ENCODE results near the gene ZNF516. TPM values are rescaled to one million over a fixed set of nuclear protein-coding genes. Genes with fewer than 3 reads are reported as not detected.
A peak's percentile ranks its signal among the peaks of the same experiment; 100 is the strongest.

The ZNF516 gene
- total RNA-seq, 1 experiment from 2014 or later: 4.1 TPM

DNA sequence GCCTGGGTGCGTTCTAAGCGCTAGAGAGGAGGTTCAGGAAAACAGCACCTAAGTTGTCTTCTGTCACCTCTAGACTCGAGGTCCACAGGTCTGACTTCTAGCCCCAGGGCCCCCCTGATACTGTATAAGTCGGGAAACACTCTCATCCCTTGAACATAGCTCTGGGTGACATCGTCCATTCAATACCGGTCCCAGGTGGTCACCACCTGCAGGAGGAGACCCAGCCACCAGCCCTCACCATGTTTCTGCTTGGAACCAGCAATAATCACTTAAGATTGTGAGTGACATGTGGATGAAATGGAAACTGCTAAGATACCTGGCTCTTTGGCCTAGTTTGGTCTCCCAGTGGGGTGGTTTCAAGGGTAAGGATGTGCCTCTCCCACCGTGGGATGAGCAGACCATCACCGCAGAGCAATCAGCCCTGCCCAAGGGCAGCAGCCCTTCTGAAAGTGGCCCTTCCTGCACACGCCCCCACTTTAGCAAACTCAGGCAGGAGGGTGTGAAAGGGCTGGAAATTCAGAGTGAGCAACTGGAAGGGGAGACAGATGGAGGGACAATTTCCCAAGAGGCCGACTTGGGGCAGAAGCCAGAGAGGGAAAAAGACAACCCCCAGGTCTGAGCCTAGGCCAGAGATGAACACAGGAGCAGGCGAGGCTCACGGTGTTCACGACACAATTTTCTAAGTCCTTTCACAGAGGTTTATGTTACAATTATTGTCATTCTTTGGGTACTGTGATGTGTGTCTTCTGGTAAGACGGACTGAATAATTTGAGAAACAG lies 95.2 kb downstream of the ZNF516 start:
- DNase-seq (ENCODE audit: low read depth): no peak

DNA sequence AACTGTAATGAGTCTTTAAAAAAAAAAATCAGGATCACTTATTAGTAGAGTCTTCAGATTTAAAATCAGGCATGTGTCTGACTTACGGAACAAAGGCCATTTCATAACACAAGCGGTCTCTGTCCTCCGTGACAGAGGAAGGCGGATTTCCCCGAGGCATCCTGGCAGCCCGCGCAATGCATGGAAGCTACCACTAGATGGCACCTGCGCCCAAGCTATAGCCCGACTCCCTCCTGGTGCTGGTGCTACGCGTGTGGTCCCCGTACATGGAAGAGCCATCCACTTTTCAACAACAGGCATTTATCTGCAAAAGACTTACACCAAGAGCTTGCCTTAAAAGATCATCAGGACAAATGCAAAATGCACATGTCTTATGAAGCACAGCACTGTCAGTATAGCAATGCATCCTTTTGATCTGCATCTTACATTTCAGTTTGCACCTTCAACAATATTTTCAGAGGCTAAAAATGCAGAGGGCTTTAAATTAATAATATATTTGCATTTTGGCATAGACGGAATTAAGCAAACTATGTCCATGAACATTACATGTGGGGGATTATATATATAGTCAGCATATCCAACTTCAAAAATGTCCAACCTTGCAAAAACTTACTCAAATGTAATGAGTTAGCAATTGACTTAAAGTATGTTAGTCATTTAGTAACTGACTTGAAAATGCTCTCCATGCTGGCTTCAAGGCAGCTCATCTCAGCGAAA lies 96.0 kb downstream of the ZNF516 start:
- DNase-seq (ENCODE audit: low read depth): peak; percentile 66

- no peak for DNase-seq (ENCODE audit: low read depth)
Observed at GRCh38 chr18:76398295-76398694, 96.7 kb downstream of the ZNF516 start.

GRCh38 chr18:76397631-76398030 lies 97.4 kb downstream of the ZNF516 start:
- DNase-seq (ENCODE audit: low read depth): no peak

- no peak for DNase-seq (ENCODE audit: low read depth)
Observed at GRCh38 chr18:76396792-76397191, 98.2 kb downstream of the ZNF516 start.

GRCh38 chr18:76395609-76396008 lies 99.4 kb downstream of the ZNF516 start:
- no peak for DNase-seq (ENCODE audit: low read depth)

DNA sequence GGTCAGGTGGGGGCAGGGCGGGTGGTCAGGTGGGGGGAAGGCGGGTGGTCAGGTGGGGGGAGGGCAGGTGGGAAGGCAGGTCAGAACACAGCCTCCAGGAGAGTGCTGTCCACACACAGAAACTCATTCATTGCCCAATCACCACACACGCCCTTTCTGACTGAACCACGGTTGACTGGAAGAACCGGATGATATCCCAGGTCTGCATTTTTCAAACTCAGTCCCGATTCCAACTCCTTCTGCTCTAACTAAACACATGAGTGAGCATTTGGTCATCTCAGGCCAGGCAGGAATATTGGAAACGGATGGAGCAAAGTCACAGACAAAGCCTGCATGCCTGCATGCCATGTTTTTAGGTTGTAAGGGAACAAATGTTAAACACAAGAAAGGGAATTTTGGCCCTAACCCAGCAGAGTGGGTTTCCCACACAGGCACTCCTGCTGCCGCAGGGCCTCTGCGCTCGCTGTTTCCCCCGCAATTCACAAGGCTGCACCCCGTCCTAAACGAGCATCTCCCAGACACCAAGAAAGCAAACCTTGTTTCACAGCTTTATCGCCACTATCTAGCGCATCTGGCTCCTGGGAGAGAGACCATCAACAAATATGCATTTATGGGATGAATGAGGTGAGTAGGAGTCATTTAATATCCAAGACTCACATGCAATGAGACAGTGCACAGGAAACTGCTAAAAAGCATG lies 100.1 kb downstream of the ZNF516 start:
- DNase-seq (ENCODE audit: low read depth): peak; percentile 51

DNA sequence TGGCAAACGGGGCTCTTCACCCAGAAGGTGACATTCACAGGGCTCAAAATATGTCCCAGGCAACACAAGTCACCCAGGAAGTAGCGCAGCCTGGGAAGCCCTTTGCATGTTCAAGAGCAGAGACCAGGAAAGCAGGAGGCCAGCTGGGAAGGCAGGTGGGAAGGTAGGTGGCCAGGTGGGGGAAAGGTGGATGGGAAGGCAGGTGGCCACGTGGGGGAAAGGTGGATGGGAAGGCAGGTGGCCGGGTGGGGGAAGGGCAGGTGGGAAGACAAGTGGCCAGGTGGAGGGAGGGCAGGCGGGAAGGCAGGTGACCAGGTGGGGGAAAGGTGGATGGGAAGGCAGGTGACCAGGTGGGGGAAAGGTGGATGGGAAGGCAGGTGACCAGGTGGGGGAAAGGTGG lies 102.7 kb downstream of the ZNF516 start:
- no peak for DNase-seq (ENCODE audit: low read depth)

- DNase-seq (ENCODE audit: low read depth): no peak
Observed at GRCh38 chr18:76391746-76392145, 103.3 kb downstream of the ZNF516 start.

DNA sequence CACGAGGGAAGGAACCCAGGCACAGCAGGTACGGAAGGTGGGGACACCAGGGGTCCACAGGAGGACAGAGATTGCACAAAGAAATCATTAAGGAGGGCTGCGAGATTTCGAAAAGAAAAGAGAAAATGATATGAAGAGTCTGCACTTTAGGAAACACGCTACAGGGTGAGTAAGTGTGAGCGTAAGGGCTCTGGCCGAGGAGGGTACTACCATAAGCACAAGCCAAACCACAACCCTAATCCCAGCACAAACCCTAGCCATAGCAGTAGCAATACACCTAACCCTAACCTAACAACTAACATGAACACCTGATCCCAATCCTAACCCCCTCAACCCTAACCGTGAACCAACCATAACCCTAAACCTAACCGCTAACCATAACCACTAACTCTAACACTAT lies 104.0 kb downstream of the ZNF516 start:
- no peak for DNase-seq (ENCODE audit: low read depth)

DNA sequence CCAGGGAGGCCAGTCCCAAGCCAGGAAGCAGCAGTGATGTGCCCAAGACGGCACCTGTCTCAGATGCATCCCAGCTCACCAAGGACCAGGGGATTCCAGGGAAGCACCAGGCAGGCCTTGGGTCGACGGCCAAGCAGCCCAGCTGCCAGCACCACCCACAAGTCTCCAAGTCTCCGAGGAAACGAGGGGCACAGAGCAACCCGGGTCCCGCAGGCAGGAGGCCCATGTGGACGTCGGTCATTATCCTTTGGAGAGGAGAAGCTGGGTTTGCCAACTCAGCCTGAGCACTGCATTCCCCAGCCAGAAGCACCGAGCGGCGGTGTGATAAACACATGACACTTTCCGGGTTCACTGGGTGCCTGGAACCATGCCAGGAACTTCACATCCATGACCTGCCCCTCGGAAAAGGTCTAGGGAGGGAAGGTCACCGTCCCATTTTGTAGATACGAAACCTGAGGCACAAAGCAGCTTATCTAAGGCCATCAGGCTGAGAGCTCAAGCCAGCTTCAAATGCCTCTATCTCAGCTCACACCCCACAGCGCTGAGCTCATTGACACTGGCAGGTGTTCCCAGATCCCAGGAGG lies 104.5 kb downstream of the ZNF516 start:
- DNase-seq (ENCODE audit: low read depth): no peak

GRCh38 chr18:76389716-76390115 lies 105.3 kb downstream of the ZNF516 start:
- DNase-seq (ENCODE audit: low read depth): no peak

GRCh38 chr18:76388891-76389423 lies 106.1 kb downstream of the ZNF516 start:
- no peak for DNase-seq (ENCODE audit: low read depth)

- DNase-seq (ENCODE audit: low read depth): no peak
Observed at GRCh38 chr18:76388261-76388660, 106.8 kb downstream of the ZNF516 start.

DNA sequence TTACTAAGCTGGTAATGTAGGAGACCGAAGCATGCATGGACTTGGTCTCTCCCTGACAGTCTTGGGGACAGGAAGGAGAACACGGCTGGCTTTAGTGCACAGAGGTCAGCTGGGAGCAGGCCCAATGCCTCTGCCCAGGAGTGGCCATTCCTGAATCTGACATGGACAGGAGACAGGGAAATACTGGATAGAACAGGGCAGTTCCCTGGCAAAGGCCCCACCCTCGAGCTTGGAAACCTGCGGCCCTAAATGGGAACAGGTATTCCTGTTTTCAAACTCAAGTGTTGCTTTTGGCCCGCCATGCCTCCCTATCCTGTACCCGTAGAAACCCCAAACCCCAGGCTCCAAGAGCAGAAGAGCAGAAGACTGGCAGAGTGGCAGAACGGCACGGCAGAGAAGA lies 107.4 kb downstream of the ZNF516 start:
- DNase-seq (ENCODE audit: low read depth): no peak

GRCh38 chr18:76386886-76387285 lies 108.2 kb downstream of the ZNF516 start:
- no peak for DNase-seq (ENCODE audit: low read depth)

GRCh38 chr18:76386071-76386470 lies 109.0 kb downstream of the ZNF516 start:
- DNase-seq (ENCODE audit: low read depth): no peak

DNA sequence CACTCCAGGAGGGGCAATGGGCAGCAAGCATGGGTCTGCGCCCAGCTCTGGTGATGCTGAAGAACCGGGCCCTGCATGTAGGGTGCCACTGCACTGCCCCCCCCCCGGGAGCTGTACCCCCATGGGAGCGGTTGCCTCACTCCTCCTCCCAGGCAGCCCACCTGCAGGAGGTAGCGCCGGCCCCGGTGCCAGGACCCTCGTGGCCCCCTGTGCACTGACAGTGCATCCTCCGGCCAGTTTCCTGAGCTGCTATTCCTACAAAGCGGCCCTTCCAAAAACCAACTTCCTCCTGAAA lies 109.4 kb downstream of the ZNF516 start:
- DNase-seq (ENCODE audit: low read depth): no peak

- DNase-seq (ENCODE audit: low read depth): no peak
Observed at GRCh38 chr18:76384861-76385680, 110.0 kb downstream of the ZNF516 start.

- DNase-seq (ENCODE audit: low read depth): no peak
Observed at GRCh38 chr18:76384114-76384790, 110.8 kb downstream of the ZNF516 start.

GRCh38 chr18:76383636-76384035 lies 111.4 kb downstream of the ZNF516 start:
- DNase-seq (ENCODE audit: low read depth): no peak

Data from RPMI7951 (cell line).